Uterus (tissue), 4 donors: Measurements from ENCODE around the gene DDR2. TPM values are rescaled to one million over a fixed set of nuclear protein-coding genes. Genes with fewer than 3 reads are reported as not detected.
A peak's percentile ranks its signal among the peaks of the same experiment; 100 is the strongest.

ENCODE experiments used
- DNase-seq, 2 donors: peaks; one replicate each; pipeline ENCODE4 v3.0.0-alpha.2; 2019 to 2020
- H3K27ac ChIP-seq, 2 donors: fragments of 200-600 bp; sonication (generic); 1 replicate in 1 of 2; 2 replicates in 1 of 2; pipeline ENCODE4 v1.5.1; 2016 to 2018
- H3K27me3 ChIP-seq, 2 donors: fragments of 200-600 bp; sonication (generic); one replicate each; pipeline ENCODE4 v1.5.1; 2018 to 2019; ENCODE audit warnings: control low read depth in 1 of 2
- H3K36me3 ChIP-seq, 2 donors: fragments of 200-600 bp; sonication (generic); one replicate each; pipeline ENCODE4 v1.5.1; 2019; ENCODE audit warnings: control low read depth in 1 of 2
- H3K4me1 ChIP-seq, 2 donors: fragments of 200-600 bp; sonication (generic); one replicate each; pipeline ENCODE4 v1.5.1; 2018 to 2019; ENCODE audit warnings: control low read depth in 1 of 2
- H3K4me3 ChIP-seq, 2 donors: fragments of 200-600 bp; sonication (generic); 1 replicate in 1 of 2; 2 replicates in 1 of 2; pipeline ENCODE4 v1.5.1; 2018 to 2019; ENCODE audit warnings: mild to moderate bottlenecking in 1 of 2
- H3K9me3 ChIP-seq, 2 donors: fragments of 200-600 bp; sonication (generic); one replicate each; pipeline ENCODE4 v1.5.1; 2019; ENCODE audit warnings: control low read depth in 1 of 2
- CTCF ChIP-seq, 4 experiments: fragments of 200-600 bp in 2 of 4; fragments of 450-650 bp in 2 of 4; sonication (generic) in 2 of 4; IDR thresholded peaks; one replicate each; pipeline ENCODE4 v1.5.1; 2016 to 2019; ENCODE audit warnings: antibody characterized with exemption in 4 of 4, mild to moderate bottlenecking in 2 of 4, moderate library complexity in 1 of 4
- POLR2A ChIP-seq, 2 donors: fragments of 450-650 bp; IDR thresholded peaks; one replicate each; pipeline ENCODE4 v1.6.1; 2016; ENCODE audit warnings: antibody characterized with exemption in 2 of 2, mild to moderate bottlenecking in 1 of 2, moderate library complexity in 1 of 2
- intact Hi-C: fragments of 100-400 bp; cut with DNase I; formaldehyde crosslinking; loops from one replicate; pipeline ENCODE4 v1.15.1; 2023; ENCODE audit warnings: low total_unique reads
- total RNA-seq, 4 donors: library from RNA; depleted of rRNA in 3 of 4; stranded (reverse); fragments of >200 nt in 3 of 4; gene quantifications; one replicate each; pipeline versions ENCODE4 v1.1.0 to v1.2.4, GENCODE V29; 2014 to 2023
- donor health status: DM: yes; HTN: yes; CAD: no.

DDR2 gene
- total RNA-seq, 4 donors from 2014 or later, result 40.0 to 134 (median 74.7) TPM

GRCh38 chr1:162670928-162671663 is 38.8 kb downstream of the DDR2 start:
- no peak for TF ChIP-seq POLR2A (IDR thresholded peaks at IDR 0.05)
- H3K36me3 ChIP-seq, result no peaks in the 10 kb centered on the region
- peaks cover 0 to 29% of the 10 kb centered on the region in 2 donors for H3K4me1 ChIP-seq
- peak in 1 of 2 donors; percentile 53 for DNase-seq
- intact Hi-C loops, result no loop called here
- H3K4me3 ChIP-seq, result no peak overlapping the region
- no peaks in the 10 kb centered on the region for H3K27me3 ChIP-seq
- no peaks in the 10 kb centered on the region for H3K9me3 ChIP-seq
- H3K27ac ChIP-seq, result peak overlapping the region; percentile 82 to 90

- no peak for DNase-seq
- H3K4me3 ChIP-seq, result no peak overlapping the region
- peak overlapping the region; percentile 82 to 90 for H3K27ac ChIP-seq
- H3K4me1 ChIP-seq, result peaks cover 5 to 32% of the 10 kb centered on the region in 2 donors
- no peaks in the 10 kb centered on the region for H3K9me3 ChIP-seq
- H3K27me3 ChIP-seq, result no peaks in the 10 kb centered on the region
- H3K36me3 ChIP-seq, result no peaks in the 10 kb centered on the region
- intact Hi-C loops, result no loop called here
- TF ChIP-seq CTCF (IDR thresholded peaks at IDR 0.05) (no peak), POLR2A (IDR thresholded peaks at IDR 0.05) (no peak)
Observed at GRCh38 chr1:162671664-162672410, 39.6 kb downstream of the DDR2 start.

GRCh38 chr1:162672622-162673260 is 40.5 kb downstream of the DDR2 start:
- TF ChIP-seq CTCF (IDR thresholded peaks at IDR 0.05) (no peak), POLR2A (IDR thresholded peaks at IDR 0.05) (no peak)
- H3K4me1 ChIP-seq, result peaks cover 5 to 36% of the 10 kb centered on the region in 2 donors
- no peak for DNase-seq
- H3K4me3 ChIP-seq, result no peak overlapping the region
- peak overlapping the region; percentile 82 to 90 for H3K27ac ChIP-seq
- H3K27me3 ChIP-seq, result no peaks in the 10 kb centered on the region
- H3K9me3 ChIP-seq, result no peaks in the 10 kb centered on the region
- intact Hi-C loops, result no loop called here
- no peaks in the 10 kb centered on the region for H3K36me3 ChIP-seq

GRCh38 chr1:162674034-162674608 is 41.9 kb downstream of the DDR2 start:
- Histone ChIP-seq H3K27ac (peak overlapping the region; percentile 82 to 90), H3K27me3 (no peaks in the 10 kb centered on the region), H3K36me3 (no peaks in the 10 kb centered on the region), H3K4me1 (peaks cover 5 to 42% of the 10 kb centered on the region in 2 donors), H3K9me3 (no peaks in the 10 kb centered on the region), H3K4me3 (no peak overlapping the region)
- intact Hi-C loops, result no loop called here
- no peak for TF ChIP-seq CTCF (IDR thresholded peaks at IDR 0.05)
- no peak for TF ChIP-seq POLR2A (IDR thresholded peaks at IDR 0.05)
- no peak for DNase-seq

- H3K27ac ChIP-seq, result peak overlapping the region; percentile 61 to 74
- intact Hi-C loops, result no loop called here
Observed at GRCh38 chr1:162676087-162676486, 43.8 kb downstream of the DDR2 start.

More at GRCh38 chr1:162676087-162676486, 43.8 kb downstream of the DDR2 start:
- Histone ChIP-seq H3K4me1 (peaks cover 5 to 42% of the 10 kb centered on the region in 2 donors), H3K27me3 (no peaks in the 10 kb centered on the region), H3K4me3 (no peak overlapping the region), H3K9me3 (no peaks in the 10 kb centered on the region), H3K36me3 (no peaks in the 10 kb centered on the region)
- DNase-seq, result peak; percentile 36 to 65
- no peak for TF ChIP-seq POLR2A (IDR thresholded peaks at IDR 0.05)
- no peak for TF ChIP-seq CTCF (IDR thresholded peaks at IDR 0.05)
